Choroid plexus epithelial cell (primary cell): ENCODE results near the gene APC.

Source experiments
- DNase-seq: peaks from one replicate; pipeline ENCODE4 v3.0.0-alpha.2; 2010; ENCODE audit warnings: low read depth
- H3K4me3 ChIP-seq: 2 replicates; pipeline ENCODE4 v1.5.1; 2011; ENCODE audit warnings: low read depth, mild to moderate bottlenecking, control low read depth, low read length, moderate library complexity
- CTCF ChIP-seq: conservative IDR thresholded peaks from 2 replicates; pipeline ENCODE4 v1.5.1; 2011; ENCODE audit warnings: low read depth, mild to moderate bottlenecking, control low read depth, inconsistent platforms, low read length, moderate library complexity

APC gene

GRCh38 chr5:112734597-112734996 lies 3.1 kb upstream of the APC start:
- DNase-seq = no peak
- no peak overlapping the region for H3K4me3 ChIP-seq
- TF ChIP-seq CTCF = no peak

- H3K4me3 ChIP-seq = no peak overlapping the region
- DNase-seq = peak; percentile 4
- no peak for TF ChIP-seq CTCF
These were observed 2.0 kb upstream of the APC start for GRCh38 chr5:112735702-112736101.

- peak; percentile 10 for DNase-seq
- H3K4me3 ChIP-seq = peak overlapping the region; percentile 92
- no peak for TF ChIP-seq CTCF
These were observed 619 bp upstream of the APC start for GRCh38 chr5:112737070-112737462.

GRCh38 chr5:112738191-112738560 lies 491 bp downstream of the APC start:
- peak overlapping the region; percentile 92 for H3K4me3 ChIP-seq
- TF ChIP-seq CTCF = no peak
- peak; percentile 16 for DNase-seq

- no peak overlapping the region for H3K4me3 ChIP-seq
- no peak for TF ChIP-seq CTCF
- peak; percentile 4 for DNase-seq
These were observed 4.7 kb downstream of the APC start for GRCh38 chr5:112742424-112742823.

GRCh38 chr5:112743631-112744030 lies 5.9 kb downstream of the APC start:
- no peak for TF ChIP-seq CTCF
- H3K4me3 ChIP-seq = no peak overlapping the region
- DNase-seq = no peak

GRCh38 chr5:112752335-112752734 lies 14.7 kb downstream of the APC start:
- no peak overlapping the region for H3K4me3 ChIP-seq
- no peak for DNase-seq
- no peak for TF ChIP-seq CTCF
